ENCODE data around the gene NIF3L1.

NIF3L1 gene

GRCh38 chr2:200878289-200878880 lies 10.8 kb upstream of the NIF3L1 start:
- TF ChIP-seq YY1 (IDR thresholded peaks at IDR 0.05; ENCODE audit: low read depth), result no peak
- TF ChIP-seq MAX (IDR thresholded peaks at IDR 0.05), result no peak
- no peak for TF ChIP-seq REST (IDR thresholded peaks at IDR 0.05; ENCODE audit: low read depth)
- no peak for TF ChIP-seq ZBTB7A (IDR thresholded peaks at IDR 0.05; ENCODE audit: low read depth)

- TF ChIP-seq USF1 (IDR thresholded peaks at IDR 0.05), result no peak
- no peak for TF ChIP-seq CEBPB (IDR thresholded peaks at IDR 0.05)
- TF ChIP-seq EGR1 (IDR thresholded peaks at IDR 0.05), result no peak
- no peak for TF ChIP-seq NFIC (IDR thresholded peaks at IDR 0.05)
- no peak for TF ChIP-seq ZBTB7A (IDR thresholded peaks at IDR 0.05; ENCODE audit: low read depth)
- TF ChIP-seq TAF1 (IDR thresholded peaks at IDR 0.05; ENCODE audit: low read depth), result no peak
- no peak for TF ChIP-seq TCF12 (IDR thresholded peaks at IDR 0.05; ENCODE audit: low read depth)
- no peak for TF ChIP-seq REST (IDR thresholded peaks at IDR 0.05; ENCODE audit: low read depth)
- TF ChIP-seq CREB1 (IDR thresholded peaks at IDR 0.05; ENCODE audit: low read depth), result no peak
- no peak for TF ChIP-seq TEAD4 (IDR thresholded peaks at IDR 0.05)
- TF ChIP-seq EP300 (IDR thresholded peaks at IDR 0.05; ENCODE audit: borderline replicate concordance), result no peak
- no peak for TF ChIP-seq YY1 (IDR thresholded peaks at IDR 0.05; ENCODE audit: low read depth)
- TF ChIP-seq MAX (IDR thresholded peaks at IDR 0.05), result no peak
- TF ChIP-seq FOXM1 (IDR thresholded peaks at IDR 0.05; ENCODE audit: borderline replicate concordance, low read depth), result no peak
- no peak for TF ChIP-seq RAD21 (IDR thresholded peaks at IDR 0.05; ENCODE audit: low read depth)
Observed at GRCh38 chr2:200899482-200899881, 10.3 kb downstream of the NIF3L1 start.

GRCh38 chr2:200901459-200902072 lies 12.4 kb downstream of the NIF3L1 start:
- TF ChIP-seq TEAD4 (IDR thresholded peaks at IDR 0.05) (no peak), ZBTB7A (IDR thresholded peaks at IDR 0.05; ENCODE audit: low read depth) (no peak), USF1 (IDR thresholded peaks at IDR 0.05) (no peak), TAF1 (IDR thresholded peaks at IDR 0.05; ENCODE audit: low read depth) (no peak), MAX (IDR thresholded peaks at IDR 0.05) (no peak), REST (IDR thresholded peaks at IDR 0.05; ENCODE audit: low read depth) (no peak), TCF12 (IDR thresholded peaks at IDR 0.05; ENCODE audit: low read depth) (no peak), RAD21 (IDR thresholded peaks at IDR 0.05; ENCODE audit: low read depth) (peak; percentile 57)

GRCh38 chr2:200905618-200906296 lies 16.6 kb downstream of the NIF3L1 start:
- TF ChIP-seq RAD21 (IDR thresholded peaks at IDR 0.05; ENCODE audit: low read depth) (peak; percentile 62), NFIC (IDR thresholded peaks at IDR 0.05) (no peak), USF1 (IDR thresholded peaks at IDR 0.05) (no peak)

Measured in Ishikawa (cell line).